Activated naive CD4-positive, alpha-beta T cell treated with anti-CD3 and anti-CD28 coated beads, Interleukin-2, amount 10 ng/mL, durations not matched to agents 7 days and 5 days (primary cell): ENCODE measurements around the gene GPR152.
"Not testable (repeated sequence)": the region's sequence is repeated elsewhere in the genome, so short reads cannot be mapped to it uniquely, and the experiment has no call there.

Experiments used
- CTCF ChIA-PET: fragments of 350-600 bp; sonication (Branson Sonifier 250); formaldehyde crosslinking; loops from one replicate; lab custom pipeline; 2021; ENCODE audit warnings: antibody characterized with exemption; lab: Charles Lee
- DNase-seq: peaks from one replicate; pipeline ENCODE4 v3.0.0-alpha.2; 2020
- H3K27ac Mint-ChIP-seq: one replicate; pipeline ENCODE4 v1.8.0; 2021; ENCODE audit warnings: mild to moderate bottlenecking, moderate library complexity, mixed read lengths
- H3K27me3 Mint-ChIP-seq: one replicate; pipeline ENCODE4 v1.8.0; 2021; ENCODE audit warnings: mild to moderate bottlenecking, mixed read lengths
- H3K36me3 Mint-ChIP-seq: one replicate; pipeline ENCODE4 v1.8.0; 2021; ENCODE audit warnings: mixed read lengths
- H3K4me1 Mint-ChIP-seq: one replicate; pipeline ENCODE4 v1.8.0; 2021; ENCODE audit warnings: mixed read lengths
- H3K4me3 Mint-ChIP-seq: one replicate; pipeline ENCODE4 v1.8.0; 2021; ENCODE audit warnings: mild to moderate bottlenecking, moderate library complexity, mixed read lengths
- H3K9me3 Mint-ChIP-seq: one replicate; pipeline ENCODE4 v1.8.0; 2021; ENCODE audit warnings: mixed read lengths

The GPR152 gene

DNA sequence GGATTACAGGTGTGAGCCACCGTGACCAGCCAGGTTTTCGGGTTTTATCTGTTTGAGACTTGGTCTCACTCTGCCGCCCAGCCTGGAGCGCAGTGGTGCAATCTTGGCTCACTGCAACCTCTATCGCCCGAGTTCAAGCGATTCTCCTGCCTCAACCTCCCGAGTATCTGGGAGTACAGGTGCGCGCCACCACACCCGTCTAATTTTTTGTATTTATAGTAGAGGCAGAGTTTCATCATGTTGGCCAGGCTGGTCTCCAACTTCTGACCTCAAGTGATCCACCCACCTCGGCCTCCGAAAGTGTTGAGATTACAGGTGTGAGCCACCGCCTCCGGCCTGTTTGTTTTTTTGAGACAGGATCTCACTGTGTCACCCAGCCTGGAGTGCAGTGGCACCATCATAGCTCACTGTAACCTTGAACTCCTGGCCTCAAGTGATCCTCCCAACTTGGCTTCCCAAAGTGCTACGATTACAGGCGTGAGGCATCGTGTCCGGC is 25.1 kb downstream of the GPR152 start:
- peak overlapping the region; percentile 98 for H3K4me3 Mint-ChIP-seq
- H3K27me3 Mint-ChIP-seq, H3K9me3 Mint-ChIP-seq, DNase-seq, CTCF ChIA-PET: not testable (repeated sequence)
- H3K27ac Mint-ChIP-seq: peak overlapping the region; percentile 95
- H3K4me1 Mint-ChIP-seq: peaks cover 62% of the 10 kb centered on the region
- H3K36me3 Mint-ChIP-seq: peaks cover 10% of the 10 kb centered on the region

DNA sequence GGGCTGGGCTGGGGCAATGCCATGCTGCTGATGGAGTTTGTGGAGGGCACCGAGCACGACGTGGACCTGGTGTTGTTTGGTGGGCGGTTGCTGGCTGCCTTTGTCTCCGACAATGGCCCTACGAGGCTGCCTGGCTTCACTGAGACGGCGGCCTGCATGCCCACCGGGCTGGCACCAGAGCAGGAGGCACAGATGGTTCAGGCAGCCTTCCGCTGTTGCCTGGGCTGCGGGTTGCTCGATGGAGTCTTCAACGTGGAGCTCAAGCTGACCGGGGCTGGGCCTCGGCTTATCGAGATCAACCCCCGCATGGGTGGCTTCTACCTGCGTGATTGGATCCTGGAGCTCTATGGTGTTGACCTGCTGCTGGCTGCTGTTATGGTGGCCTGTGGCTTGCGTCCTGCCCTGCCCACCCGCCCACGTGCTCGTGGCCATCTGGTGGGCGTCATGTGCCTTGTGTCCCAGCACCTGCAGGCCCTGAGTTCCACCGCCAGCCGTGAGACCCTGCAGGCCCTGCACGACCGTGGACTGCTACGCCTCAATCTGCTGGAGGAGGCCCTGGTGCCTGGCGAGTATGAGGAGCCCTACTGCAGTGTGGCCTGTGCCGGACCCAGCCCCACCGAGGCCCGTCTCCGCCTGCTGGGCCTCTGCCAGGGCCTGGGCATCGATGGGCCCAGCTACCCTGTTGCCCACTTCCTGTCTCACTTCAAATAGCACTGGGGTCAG is 28.5 kb downstream of the GPR152 start:
- DNase-seq: no peak
- Mint-ChIP-seq H3K9me3 (no peaks in the 10 kb centered on the region), H3K27ac (no peak overlapping the region), H3K27me3 (peaks cover 18% of the 10 kb centered on the region), H3K36me3 (peaks cover 2% of the 10 kb centered on the region), H3K4me1 (peaks cover 60% of the 10 kb centered on the region), H3K4me3 (no peak overlapping the region)
- CTCF ChIA-PET: no interaction called here

DNA sequence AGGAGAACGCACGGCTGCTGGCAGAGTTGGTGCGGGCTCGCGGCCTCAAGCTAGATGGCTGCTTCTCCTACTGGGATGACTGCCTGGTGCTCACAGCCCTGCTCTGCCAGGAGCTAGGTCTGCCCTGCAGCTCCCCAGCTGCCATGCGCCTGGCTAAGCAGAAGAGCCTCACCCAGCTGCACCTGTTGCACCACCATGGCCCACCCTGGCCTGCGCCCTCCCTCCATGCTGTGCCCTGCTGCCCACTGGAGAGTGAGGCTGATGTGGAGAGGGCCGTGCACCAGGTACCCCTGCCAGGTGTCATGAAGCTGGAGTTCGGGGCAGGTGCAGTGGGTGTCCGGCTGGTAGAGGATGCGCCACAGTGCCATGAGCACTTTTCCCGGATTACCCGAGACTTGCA is 29.1 kb downstream of the GPR152 start:
- no peak overlapping the region for H3K27ac Mint-ChIP-seq
- H3K36me3 Mint-ChIP-seq: no peaks in the 10 kb centered on the region
- H3K9me3 Mint-ChIP-seq: no peaks in the 10 kb centered on the region

DNA sequence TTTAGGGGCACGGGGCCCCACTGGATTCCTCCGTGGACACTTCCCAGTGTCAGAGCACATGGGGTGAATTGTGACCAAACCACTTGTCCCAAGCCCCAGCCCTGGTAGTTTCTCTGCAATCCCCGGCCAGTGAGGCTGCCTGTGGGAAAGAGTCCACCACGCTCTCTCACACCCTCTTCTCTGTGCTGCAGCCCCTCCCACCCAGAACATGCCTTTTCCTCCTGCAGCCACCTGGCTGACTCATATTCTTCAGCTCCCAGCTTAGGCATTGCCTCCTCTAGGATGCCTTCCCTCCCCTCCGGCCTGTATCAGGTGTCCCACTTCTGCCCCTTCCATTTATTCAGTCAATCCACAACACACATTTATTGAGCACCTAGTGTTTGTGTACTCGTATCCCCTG is 29.6 kb downstream of the GPR152 start:
- H3K9me3 Mint-ChIP-seq: no peaks in the 10 kb centered on the region
- H3K4me3 Mint-ChIP-seq: no peak overlapping the region
- CTCF ChIA-PET: interaction anchor here (0.6 kb wide), 1 partner anchor 781 kb away, joined by 3 read pairs; no protein-coding TSS in a partner anchor
- H3K27ac Mint-ChIP-seq: no peak overlapping the region
- peaks cover 65% of the 10 kb centered on the region for H3K4me1 Mint-ChIP-seq
- no peaks in the 10 kb centered on the region for H3K36me3 Mint-ChIP-seq
- no peak for DNase-seq
- peaks cover 23% of the 10 kb centered on the region for H3K27me3 Mint-ChIP-seq

More for the DNA sequence above, 29.1 kb downstream of the GPR152 start:
- H3K27me3 Mint-ChIP-seq: peaks cover 21% of the 10 kb centered on the region
- peaks cover 63% of the 10 kb centered on the region for H3K4me1 Mint-ChIP-seq
- CTCF ChIA-PET: interaction anchor here (0.6 kb wide), 1 partner anchor 781 kb away, joined by 3 read pairs; no protein-coding TSS in a partner anchor
- DNase-seq: no peak
- no peak overlapping the region for H3K4me3 Mint-ChIP-seq

DNA sequence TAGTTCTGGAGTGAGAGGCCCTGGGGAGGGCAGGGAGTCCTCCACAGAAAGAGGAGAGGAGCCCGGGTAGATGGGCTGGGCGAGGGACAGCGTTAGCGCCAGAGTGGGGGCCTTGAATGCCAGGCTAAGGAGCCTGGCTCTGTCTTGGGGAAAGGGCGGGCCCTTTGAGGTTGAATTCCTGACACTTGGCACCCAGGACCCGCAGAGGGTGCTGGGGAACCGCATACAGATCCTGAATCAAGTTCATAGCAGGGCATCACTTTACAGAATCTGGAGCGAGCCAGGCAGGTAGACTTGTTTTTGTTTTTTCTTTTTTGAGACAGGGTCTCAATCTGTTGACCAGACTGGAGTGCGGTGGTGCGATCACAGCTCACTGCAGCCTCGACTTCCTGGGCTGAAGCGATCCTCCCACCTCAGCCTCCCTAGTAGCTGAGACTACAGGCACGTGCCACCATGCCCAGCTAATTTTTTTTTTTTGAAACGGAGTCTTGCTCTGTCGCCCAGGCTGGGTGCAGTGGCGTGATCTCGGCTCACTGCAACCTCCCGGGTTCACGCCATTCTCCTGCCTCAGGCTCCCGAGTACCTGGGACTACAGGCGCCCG is 31.0 kb downstream of the GPR152 start:
- Mint-ChIP-seq H3K36me3 (no peaks in the 10 kb centered on the region), H3K4me1 (peaks cover 64% of the 10 kb centered on the region), H3K9me3 (no peaks in the 10 kb centered on the region), H3K27me3 (peaks cover 27% of the 10 kb centered on the region), H3K27ac (peak overlapping the region; percentile 77), H3K4me3 (peak overlapping the region; percentile 62)
- CTCF ChIA-PET: interaction anchor here (2.4 kb wide), 1 partner anchor 20 kb away, joined by 9 read pairs; the partner anchor contains the start of gene PPP1CA
- no peak for DNase-seq

DNA sequence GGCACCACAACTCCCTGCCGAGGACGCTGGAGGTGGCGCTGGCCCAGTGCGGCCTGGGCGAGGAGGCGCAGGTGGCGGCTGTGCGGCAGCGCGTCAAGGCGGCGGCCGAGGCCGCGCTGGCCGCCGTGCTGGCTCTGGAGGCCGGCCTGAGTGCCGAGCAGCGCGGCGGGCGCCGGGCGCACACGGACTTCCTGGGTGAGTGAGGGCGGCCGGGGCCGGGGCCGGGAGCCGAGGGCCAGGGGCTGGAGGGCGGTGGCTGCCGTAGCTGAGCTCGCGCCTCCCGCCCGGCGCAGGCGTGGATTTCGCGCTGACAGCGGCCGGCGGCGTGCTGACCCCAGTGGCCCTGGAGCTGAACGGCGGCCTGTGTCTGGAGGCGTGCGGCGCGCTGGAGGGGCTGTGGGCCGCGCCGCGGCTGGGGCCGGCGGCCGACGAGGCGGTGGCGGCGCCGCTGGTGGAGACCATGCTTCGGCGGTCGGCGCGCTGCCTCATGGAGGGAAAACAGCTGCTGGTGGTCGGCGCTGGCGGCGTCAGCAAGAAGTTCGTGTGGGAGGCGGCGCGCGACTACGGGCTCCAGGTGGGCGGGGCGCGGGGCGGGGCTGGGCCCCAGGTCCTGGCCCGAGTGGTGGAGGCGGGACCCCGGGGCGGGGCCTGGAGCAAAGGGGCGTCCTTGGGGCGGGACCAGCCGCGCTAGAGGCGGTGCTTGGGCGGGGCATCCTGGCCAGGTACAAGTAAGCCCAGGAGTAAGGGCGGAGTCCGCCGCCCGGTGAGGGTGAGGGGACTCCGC is 31.7 kb downstream of the GPR152 start:
- H3K36me3 Mint-ChIP-seq: no peaks in the 10 kb centered on the region
- H3K4me3 Mint-ChIP-seq: peak overlapping the region; percentile 76
- H3K27ac Mint-ChIP-seq: peak overlapping the region; percentile 77
- CTCF ChIA-PET: interaction anchor here (1.6 to 2.4 kb wide), 2 partner anchors 17 to 19 kb away, joined by 6 to 9 read pairs; partner anchors contain the start of genes PPP1CA and PTPRCAP
- H3K9me3 Mint-ChIP-seq: no peaks in the 10 kb centered on the region
- peaks cover 34% of the 10 kb centered on the region for H3K27me3 Mint-ChIP-seq
- DNase-seq: peak; percentile 98
- H3K4me1 Mint-ChIP-seq: peaks cover 67% of the 10 kb centered on the region

DNA sequence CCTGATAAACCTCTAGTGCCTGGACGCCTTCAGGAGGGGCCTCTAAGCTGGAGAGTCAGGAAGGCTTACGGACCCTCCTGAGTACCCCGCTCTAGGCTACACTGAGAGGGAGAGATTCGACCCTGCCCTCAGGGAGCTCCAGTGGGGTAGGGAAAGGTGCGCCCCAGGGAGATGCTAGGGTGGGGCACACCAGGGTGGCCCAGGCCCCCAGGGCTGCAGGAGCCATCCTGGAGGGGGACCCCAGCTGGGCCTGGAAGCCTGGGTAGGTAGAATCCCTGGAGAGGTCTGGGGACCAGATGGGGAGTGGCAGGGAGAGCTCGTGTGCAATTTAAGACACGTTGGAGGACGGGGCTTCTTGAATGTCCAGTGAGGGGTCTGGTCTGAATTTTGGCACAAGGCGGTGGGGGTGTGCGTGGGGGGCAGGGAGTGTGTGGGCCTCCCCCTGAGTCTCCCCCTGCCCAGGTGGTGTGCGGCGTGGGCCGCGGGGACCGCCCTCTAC is 32.3 kb downstream of the GPR152 start:
- H3K4me1 Mint-ChIP-seq: peaks cover 65% of the 10 kb centered on the region
- peak overlapping the region; percentile 76 for H3K4me3 Mint-ChIP-seq
- CTCF ChIA-PET: interaction anchor here (1.6 to 2.4 kb wide), 2 partner anchors 18 to 19 kb away, joined by 6 to 9 read pairs; partner anchors contain the start of genes PPP1CA and PTPRCAP
- peak overlapping the region; percentile 56 for H3K27ac Mint-ChIP-seq
- H3K9me3 Mint-ChIP-seq: no peaks in the 10 kb centered on the region
- DNase-seq: no peak
- no peaks in the 10 kb centered on the region for H3K36me3 Mint-ChIP-seq
- peaks cover 36% of the 10 kb centered on the region for H3K27me3 Mint-ChIP-seq

DNA sequence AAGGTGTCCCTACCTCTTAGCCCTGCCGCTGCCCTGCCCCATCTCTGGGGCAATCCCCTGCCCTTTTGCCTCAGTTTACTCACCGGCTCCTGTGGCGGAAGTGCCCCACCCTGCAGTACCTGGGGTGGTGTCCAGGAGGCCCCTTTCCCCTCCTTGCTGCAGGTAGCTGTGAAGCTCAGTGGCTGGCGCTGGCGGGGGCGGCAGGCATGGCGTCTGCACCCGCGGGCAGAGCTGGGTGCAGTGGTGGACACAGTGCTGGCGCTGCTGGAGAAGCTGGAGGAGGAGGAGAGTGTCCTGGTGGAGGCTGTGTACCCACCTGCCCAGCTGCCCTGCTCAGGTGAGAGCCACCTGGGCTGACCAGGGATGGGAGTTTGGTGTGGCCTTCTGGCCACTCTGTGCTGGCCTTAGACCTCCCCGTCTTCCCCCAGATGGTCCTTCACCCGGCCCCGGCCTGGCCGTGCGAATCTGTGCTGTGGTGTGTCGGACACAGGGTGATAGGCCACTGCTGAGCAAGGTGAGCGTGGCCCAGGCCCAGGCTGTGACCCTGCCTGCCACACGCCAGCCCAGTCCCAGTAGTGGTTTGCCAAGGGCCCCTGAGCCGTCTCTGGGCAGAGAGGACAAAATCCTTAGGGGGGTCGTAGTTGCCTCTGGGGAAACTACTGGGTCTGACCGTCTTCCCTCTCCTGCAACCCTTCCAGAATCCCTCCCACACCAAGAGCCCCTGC is 33.0 kb downstream of the GPR152 start:
- H3K36me3 Mint-ChIP-seq: no peaks in the 10 kb centered on the region
- H3K9me3 Mint-ChIP-seq: no peaks in the 10 kb centered on the region
- peak overlapping the region; percentile 76 for H3K4me3 Mint-ChIP-seq
- no peak for DNase-seq
- CTCF ChIA-PET: interaction anchor here (1.1 to 2.4 kb wide), 3 partner anchors 11 to 19 kb away, joined by 3 to 9 read pairs (median 6); partner anchors contain the start of genes PPP1CA and PTPRCAP
- peak overlapping the region; percentile 65 for H3K27ac Mint-ChIP-seq
- peaks cover 62% of the 10 kb centered on the region for H3K4me1 Mint-ChIP-seq
- H3K27me3 Mint-ChIP-seq: peaks cover 43% of the 10 kb centered on the region

DNA sequence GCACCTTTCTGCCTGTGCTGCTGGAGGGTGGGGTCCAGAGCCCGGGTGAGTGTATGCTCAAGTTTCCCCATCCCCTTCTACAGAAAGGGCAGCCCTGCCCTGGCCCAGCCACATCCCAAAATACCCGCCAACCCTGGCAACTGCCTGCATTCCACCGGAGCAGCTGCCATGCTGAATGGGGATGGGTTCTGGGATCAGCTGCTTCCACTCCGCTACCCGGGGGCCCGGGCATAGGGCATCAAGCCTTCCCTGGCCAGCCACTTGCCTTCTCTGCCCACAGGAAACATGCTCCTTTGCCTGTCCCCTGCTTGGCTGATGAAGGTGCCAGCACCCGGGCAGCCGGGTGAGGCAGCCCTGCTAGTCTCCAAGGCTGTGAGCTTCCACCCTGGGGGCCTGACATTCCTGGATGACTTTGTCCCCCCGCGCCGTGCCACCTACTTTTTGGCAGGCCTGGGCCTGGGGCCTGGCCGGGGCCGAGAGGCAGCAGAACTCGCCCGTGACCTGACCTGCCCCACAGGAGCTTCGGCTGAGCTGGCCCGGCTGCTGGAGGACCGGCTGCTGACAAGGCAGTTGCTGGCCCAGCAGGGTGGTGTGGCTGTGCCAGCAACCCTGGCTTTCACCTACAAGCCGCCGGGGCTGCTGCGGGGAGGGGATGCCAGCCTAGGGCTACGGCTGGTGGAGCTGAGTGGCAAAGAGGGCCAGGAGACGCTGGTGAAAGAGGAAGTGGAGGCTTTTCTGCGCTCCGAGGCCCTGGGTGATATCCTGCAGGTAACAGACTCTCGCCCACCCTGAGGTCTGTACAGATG is 33.9 kb downstream of the GPR152 start:
- peak overlapping the region; percentile 60 for H3K4me3 Mint-ChIP-seq
- DNase-seq: no peak

DNA sequence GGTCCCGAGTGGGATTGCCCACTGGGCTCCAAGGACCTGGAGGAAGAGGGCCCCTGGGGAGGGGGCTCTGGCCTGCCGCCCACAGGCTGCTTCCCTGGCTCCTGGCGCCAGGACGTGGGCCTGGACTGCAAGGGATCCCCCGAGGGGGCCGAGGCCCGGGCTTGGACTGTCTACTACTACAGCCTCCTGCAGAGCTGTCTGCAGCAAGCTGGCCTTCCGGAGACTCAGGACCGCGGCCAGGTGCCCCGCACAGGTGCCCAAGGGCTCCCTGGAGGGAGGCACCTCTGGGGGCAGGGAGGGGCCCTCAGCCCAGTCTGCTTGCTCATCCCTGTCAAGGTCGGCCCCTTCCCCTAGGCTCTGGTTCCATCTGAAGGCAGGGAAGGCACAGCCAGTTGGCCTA is 35.1 kb downstream of the GPR152 start:
- peaks cover 69% of the 10 kb centered on the region for H3K4me1 Mint-ChIP-seq
- peaks cover 4% of the 10 kb centered on the region for H3K36me3 Mint-ChIP-seq
- no peak overlapping the region for H3K27ac Mint-ChIP-seq
- DNase-seq: no peak
- no peaks in the 10 kb centered on the region for H3K9me3 Mint-ChIP-seq
- CTCF ChIA-PET: interaction anchor here (1.1 kb wide), 1 partner anchor 16 kb away, joined by 6 read pairs; the partner anchor contains the start of gene PPP1CA
- H3K27me3 Mint-ChIP-seq: peaks cover 57% of the 10 kb centered on the region
- no peak overlapping the region for H3K4me3 Mint-ChIP-seq

More for the DNA sequence above, 33.9 kb downstream of the GPR152 start:
- Mint-ChIP-seq H3K4me1 (peaks cover 64% of the 10 kb centered on the region), H3K9me3 (no peaks in the 10 kb centered on the region), H3K27ac (peak overlapping the region; percentile 65), H3K36me3 (no peaks in the 10 kb centered on the region), H3K27me3 (peaks cover 50% of the 10 kb centered on the region)
- CTCF ChIA-PET: interaction anchor here (1.1 to 2.4 kb wide), 3 partner anchors 10 to 17 kb away, joined by 3 to 9 read pairs (median 6); partner anchors contain the start of gene PPP1CA

DNA sequence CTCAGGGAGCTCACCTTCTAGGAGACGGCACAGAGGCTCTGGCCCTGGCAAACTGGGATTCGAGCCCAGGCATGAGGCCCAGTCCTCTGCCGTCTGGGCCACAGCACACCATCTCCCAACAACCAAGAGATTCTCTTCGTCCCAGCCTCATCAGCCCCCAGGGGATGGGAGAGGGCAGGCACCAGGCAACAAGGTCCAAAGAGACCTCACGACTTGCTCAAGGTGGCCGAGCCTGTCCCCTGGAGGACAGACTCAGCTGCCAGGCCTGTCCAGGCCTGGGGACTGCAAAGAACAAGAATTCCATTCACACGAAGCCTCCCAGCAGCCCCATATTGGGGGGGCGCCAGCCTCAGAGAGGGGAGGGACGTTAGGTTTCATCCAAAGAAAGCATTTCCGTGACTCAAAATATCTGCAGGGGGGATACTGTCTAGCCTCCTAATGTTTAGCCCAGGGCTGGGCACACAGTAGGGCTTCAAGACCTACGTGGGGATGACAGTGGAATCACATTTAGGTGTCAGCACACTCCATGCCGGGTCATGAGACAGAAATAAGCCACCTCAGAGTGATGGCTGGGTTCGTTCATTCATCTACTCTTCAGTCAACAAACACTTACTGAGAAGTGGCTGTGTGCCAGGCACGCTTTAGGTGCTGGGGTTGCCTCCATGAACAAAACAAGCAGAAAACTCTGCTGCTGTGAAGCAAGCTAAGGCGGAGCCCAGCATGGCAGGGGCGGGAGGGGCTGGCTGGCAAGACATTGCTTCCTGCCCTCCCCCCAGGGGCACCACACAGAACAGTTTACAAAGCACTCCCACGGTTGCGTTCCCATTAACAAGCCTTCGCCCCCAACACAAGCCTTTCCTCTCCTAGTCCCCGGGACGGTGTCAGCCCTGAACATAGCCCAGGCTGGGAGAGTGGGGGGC is 35.9 kb downstream of the GPR152 start:
- Mint-ChIP-seq H3K36me3 (peaks cover 4% of the 10 kb centered on the region), H3K4me1 (peaks cover 77% of the 10 kb centered on the region), H3K9me3 (no peaks in the 10 kb centered on the region), H3K27me3 (peaks cover 57% of the 10 kb centered on the region), H3K27ac (peak overlapping the region; percentile 88), H3K4me3 (peak overlapping the region; percentile 58)
- CTCF ChIA-PET: no interaction called here
- peak; percentile 75 for DNase-seq
